H1 (cell line): Measurements from ENCODE around the gene TMEM151A. TPM values are rescaled to one million over a fixed set of nuclear protein-coding genes. Genes with fewer than 3 reads are reported as not detected.

ENCODE experiments used
- BACH1 ChIP-seq: IDR thresholded peaks from 2 replicates; pipeline ENCODE4 v1.6.1; 2012; ENCODE audit warnings: low read length, improper control_type of control experiment
- CREB1 ChIP-seq: IDR thresholded peaks from 2 replicates; pipeline ENCODE4 v1.6.1; 2012; ENCODE audit warnings: inconsistent platforms
- FOSL1 ChIP-seq: IDR thresholded peaks from 2 replicates; pipeline ENCODE4 v1.6.1; 2011; ENCODE audit warnings: mild to moderate bottlenecking, low read depth, low read length, moderate library complexity; ENCODE audit not compliant: insufficient read depth
- JUN ChIP-seq: IDR thresholded peaks from 2 replicates; pipeline ENCODE4 v1.6.1; 2011; ENCODE audit warnings: low read depth, mild to moderate bottlenecking, improper control_type of control experiment, low read length
- MAFK ChIP-seq: IDR thresholded peaks from 2 replicates; pipeline ENCODE4 v1.6.1; 2012; ENCODE audit warnings: low read depth, mild to moderate bottlenecking, improper control_type of control experiment, low read length
- RXRA ChIP-seq: IDR thresholded peaks from 2 replicates; pipeline ENCODE4 v1.6.1; 2011; ENCODE audit warnings: low read depth, mild to moderate bottlenecking, low read length, moderate library complexity; ENCODE audit not compliant: insufficient read depth
- SIN3A ChIP-seq, 2 experiments: IDR thresholded peaks in 1 of 2; conservative IDR thresholded peaks in 1 of 2; 2 replicates each; pipeline ENCODE4 v1.6.1; 2011 to 2012; ENCODE audit warnings: low read length in 2 of 2, improper control_type of control experiment in 1 of 2, low read depth in 1 of 2, mild to moderate bottlenecking in 1 of 2
- ZNF274 ChIP-seq: IDR thresholded peaks from 2 replicates; pipeline ENCODE4 v1.7.0; 2012; ENCODE audit warnings: low read length, borderline replicate concordance; ENCODE audit errors: extremely low read depth
- polyA plus RNA-seq, 7 experiments: library from polyadenylated mRNA; depleted of rRNA in 3 of 7; stranded (reverse) in 5 of 7; unstranded in 2 of 7; fragments of >200 nt in 5 of 7; fragments of 200-250 nt in 2 of 7; gene quantifications; 1 replicate in 5 of 7; 2 replicates in 1 of 7; 4 replicates in 1 of 7; pipeline versions ENCODE4 v1.2.1 to v1.2.3, GENCODE V29; 2011 to 2013; ENCODE audit warnings: missing spikeins in 2 of 7, mixed read lengths in 2 of 7
- total RNA-seq: library from RNA; stranded (reverse); fragmentation: NEBNext Ultra II Directional; extraction: Animal tissue kit (Norgen Biotek cat#: 25700); gene quantifications from 2 replicates; pipeline ENCODE4 v1.2.1, GENCODE V29; 2021
- TF ChIP-seq, protein P1 (sequence below): IDR thresholded peaks from 2 replicates; pipeline ENCODE4 v1.6.1; 2012; ENCODE audit warnings: inconsistent platforms

The TMEM151A gene
- total and polyA plus RNA-seq, 2 of the 8 experiments (the other 6 are each of a cell fraction or from before 2014, with no cell fraction given): 3.2 TPM

DNA sequence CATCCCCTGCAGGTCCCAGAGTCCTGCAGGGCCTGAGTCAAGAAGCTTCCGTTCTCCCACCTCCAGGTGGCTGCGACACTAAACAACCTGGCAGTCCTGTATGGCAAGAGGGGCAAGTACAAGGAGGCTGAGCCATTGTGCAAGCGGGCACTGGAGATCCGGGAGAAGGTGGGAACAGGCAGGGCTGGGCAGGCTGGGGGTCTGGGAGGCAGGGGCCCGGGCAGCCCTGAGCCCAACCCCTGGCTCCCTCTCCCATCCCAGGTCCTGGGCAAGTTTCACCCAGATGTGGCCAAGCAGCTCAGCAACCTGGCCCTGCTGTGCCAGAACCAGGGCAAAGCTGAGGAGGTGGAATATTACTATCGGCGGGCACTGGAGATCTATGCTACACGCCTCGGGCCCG lies 27.9 kb upstream of the TMEM151A start (continued):
- TF ChIP-seq ZNF274 (no peak), FOSL1 (no peak), MAFK (no peak), BACH1 (no peak), JUN (no peak), RXRA (no peak), SIN3A (conservative IDR thresholded peaks at IDR 0.05 in 1 of 2, IDR thresholded peaks at IDR 0.05 in 1 of 2; ENCODE audit: low read depth in 1 of 2, low read length in 2 of 2) (no peak), CREB1 (no peak)
- TF ChIP-seq, protein P1, sequence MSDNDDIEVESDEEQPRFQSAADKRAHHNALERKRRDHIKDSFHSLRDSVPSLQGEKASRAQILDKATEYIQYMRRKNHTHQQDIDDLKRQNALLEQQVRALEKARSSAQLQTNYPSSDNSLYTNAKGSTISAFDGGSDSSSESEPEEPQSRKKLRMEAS: no peak
